ENCODE results near the gene AXL. TPM values are rescaled to one million over a fixed set of nuclear protein-coding genes. Genes with fewer than 3 reads are reported as not detected.

Gene AXL
- total and polyA plus RNA-seq, 2 of the 13 experiments (the other 11 are each of a cell fraction or from before 2014, with no cell fraction given), result 0.71 to 5.9 TPM

DNA sequence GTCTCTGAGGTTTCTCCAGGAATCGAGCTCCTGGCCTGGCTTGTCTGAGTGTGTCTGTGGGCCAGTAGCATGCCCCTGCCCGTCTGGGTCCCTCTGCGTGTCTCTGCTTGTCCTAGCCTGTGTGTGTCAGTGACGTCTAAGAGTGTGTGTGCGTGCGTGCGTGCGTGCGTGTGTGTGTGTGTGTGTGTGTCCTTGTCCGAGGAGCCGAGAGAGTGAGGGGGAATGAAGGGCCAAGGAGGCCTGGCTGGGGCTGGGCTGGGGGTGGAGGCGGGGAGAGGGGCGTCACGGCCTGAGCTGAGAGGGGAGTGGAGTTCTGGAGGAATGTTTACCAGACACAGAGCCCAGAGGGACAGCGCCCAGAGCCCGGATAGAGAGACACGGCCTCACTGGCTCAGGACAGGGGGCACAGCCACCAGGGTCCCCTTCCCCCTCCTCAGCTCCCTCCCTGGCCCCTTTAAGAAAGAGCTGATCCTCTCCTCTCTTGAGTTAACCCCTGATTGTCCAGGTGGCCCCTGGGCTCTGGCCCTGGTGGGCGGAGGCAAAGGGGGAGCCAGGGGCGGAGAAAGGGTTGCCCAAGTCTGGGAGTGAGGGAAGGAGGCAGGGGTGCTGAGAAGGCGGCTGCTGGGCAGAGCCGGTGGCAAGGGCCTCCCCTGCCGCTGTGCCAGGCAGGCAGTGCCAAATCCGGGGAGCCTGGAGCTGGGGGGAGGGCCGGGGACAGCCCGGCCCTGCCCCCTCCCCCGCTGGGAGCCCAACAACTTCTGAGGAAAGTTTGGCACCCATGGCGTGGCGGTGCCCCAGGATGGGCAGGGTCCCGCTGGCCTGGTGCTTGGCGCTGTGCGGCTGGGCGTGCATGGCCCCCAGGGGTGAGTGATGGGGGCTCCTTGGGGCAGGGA, at the start of gene AXL (continued):
- TF ChIP-seq ZNF646 (CRISPR knock-in tag; IDR thresholded peaks at IDR 0.05) (peak; percentile 86), HNRNPK (IDR thresholded peaks at IDR 0.05; ENCODE audit: low read depth, low read length, poor library complexity, severe bottlenecking) (peak; percentile 14), NFATC3 (CRISPR knock-in tag; IDR thresholded peaks at IDR 0.05) (no peak), ZFX (CRISPR knock-in tag; IDR thresholded peaks at IDR 0.05; ENCODE audit: low read depth) (peak; percentile 59), SAP130 (CRISPR knock-in tag; IDR thresholded peaks at IDR 0.05; ENCODE audit: low read depth) (no peak; the same call in 1 of the 2 replicates), HNRNPL (IDR thresholded peaks at IDR 0.05; ENCODE audit: low read depth, low read length) (peak; percentile 74), ZNF777 (CRISPR knock-in tag; IDR thresholded peaks at IDR 0.05) (0 out of 2 replicates have a peak, but pooled peaks have one; percentile 44)
- TF ChIP-seq, protein P1, sequence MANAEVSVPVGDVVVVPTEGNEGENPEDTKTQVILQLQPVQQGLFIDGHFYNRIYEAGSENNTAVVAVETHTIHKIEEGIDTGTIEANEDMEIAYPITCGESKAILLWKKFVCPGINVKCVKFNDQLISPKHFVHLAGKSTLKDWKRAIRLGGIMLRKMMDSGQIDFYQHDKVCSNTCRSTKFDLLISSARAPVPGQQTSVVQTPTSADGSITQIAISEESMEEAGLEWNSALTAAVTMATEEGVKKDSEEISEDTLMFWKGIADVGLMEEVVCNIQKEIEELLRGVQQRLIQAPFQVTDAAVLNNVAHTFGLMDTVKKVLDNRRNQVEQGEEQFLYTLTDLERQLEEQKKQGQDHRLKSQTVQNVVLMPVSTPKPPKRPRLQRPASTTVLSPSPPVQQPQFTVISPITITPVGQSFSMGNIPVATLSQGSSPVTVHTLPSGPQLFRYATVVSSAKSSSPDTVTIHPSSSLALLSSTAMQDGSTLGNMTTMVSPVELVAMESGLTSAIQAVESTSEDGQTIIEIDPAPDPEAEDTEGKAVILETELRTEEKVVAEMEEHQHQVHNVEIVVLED (CRISPR knock-in tag; IDR thresholded peaks at IDR 0.05; ENCODE audit: borderline replicate concordance), result peak; percentile 53
- TF ChIP-seq, protein P2, sequence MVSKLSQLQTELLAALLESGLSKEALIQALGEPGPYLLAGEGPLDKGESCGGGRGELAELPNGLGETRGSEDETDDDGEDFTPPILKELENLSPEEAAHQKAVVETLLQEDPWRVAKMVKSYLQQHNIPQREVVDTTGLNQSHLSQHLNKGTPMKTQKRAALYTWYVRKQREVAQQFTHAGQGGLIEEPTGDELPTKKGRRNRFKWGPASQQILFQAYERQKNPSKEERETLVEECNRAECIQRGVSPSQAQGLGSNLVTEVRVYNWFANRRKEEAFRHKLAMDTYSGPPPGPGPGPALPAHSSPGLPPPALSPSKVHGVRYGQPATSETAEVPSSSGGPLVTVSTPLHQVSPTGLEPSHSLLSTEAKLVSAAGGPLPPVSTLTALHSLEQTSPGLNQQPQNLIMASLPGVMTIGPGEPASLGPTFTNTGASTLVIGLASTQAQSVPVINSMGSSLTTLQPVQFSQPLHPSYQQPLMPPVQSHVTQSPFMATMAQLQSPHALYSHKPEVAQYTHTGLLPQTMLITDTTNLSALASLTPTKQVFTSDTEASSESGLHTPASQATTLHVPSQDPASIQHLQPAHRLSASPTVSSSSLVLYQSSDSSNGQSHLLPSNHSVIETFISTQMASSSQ (IDR thresholded peaks at IDR 0.05; ENCODE audit: low read depth), result no peak
- TF ChIP-seq, protein P2 (CRISPR knock-in tag; IDR thresholded peaks at IDR 0.05; ENCODE audit: borderline replicate concordance), result no peak
- TF ChIP-seq, protein P3, sequence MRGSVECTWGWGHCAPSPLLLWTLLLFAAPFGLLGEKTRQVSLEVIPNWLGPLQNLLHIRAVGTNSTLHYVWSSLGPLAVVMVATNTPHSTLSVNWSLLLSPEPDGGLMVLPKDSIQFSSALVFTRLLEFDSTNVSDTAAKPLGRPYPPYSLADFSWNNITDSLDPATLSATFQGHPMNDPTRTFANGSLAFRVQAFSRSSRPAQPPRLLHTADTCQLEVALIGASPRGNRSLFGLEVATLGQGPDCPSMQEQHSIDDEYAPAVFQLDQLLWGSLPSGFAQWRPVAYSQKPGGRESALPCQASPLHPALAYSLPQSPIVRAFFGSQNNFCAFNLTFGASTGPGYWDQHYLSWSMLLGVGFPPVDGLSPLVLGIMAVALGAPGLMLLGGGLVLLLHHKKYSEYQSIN (CRISPR knock-in tag; IDR thresholded peaks at IDR 0.05; ENCODE audit: borderline replicate concordance), result no peak

All from HepG2 (cell line).